Panc1 (cell line): ENCODE measurements around the gene KCNE4. TPM values are rescaled to one million over a fixed set of nuclear protein-coding genes. Genes with fewer than 3 reads are reported as not detected.

Experiments used
- ATAC-seq: fragments of 200-7000 bp; cut with Tn5 transposase; 2 replicates; pipeline ENCODE4 v1.9.1; 2020; ENCODE audit warnings: mild to moderate bottlenecking, moderate library complexity
- BruUV-seq: library from RNA; stranded (reverse); fragments of 400-500 nt; replicated peaks from 2 replicates; lab custom pipeline; 2021; lab: Mats Ljungman, UMichigan
- CTCF ChIA-PET: fragments of 300-600 bp; sonication (Branson Sonifier 250); formaldehyde crosslinking; loops from one replicate; lab custom pipeline; 2022; ENCODE audit warnings: antibody characterized with exemption; lab: Charles Lee
- POLR2A ChIA-PET: fragments of 300-600 bp; sonication (Branson Sonifier 250); formaldehyde crosslinking; loops from one replicate; lab custom pipeline; 2022; ENCODE audit warnings: antibody characterized with exemption; lab: Charles Lee
- DNase-seq: peaks from one replicate; pipeline ENCODE4 v3.0.0-alpha.2; 2010; ENCODE audit warnings: low read depth, low spot score
- H3K27ac ChIP-seq: 2 replicates; pipeline ENCODE4 v1.5.1; 2011; ENCODE audit warnings: mild to moderate bottlenecking, low read length, inconsistent platforms
- H3K27me3 ChIP-seq: fragments of 200-500 bp; sonication (Bioruptor generic); 2 replicates; pipeline ENCODE4 v1.6.0; 2014; ENCODE audit warnings: low read length, inconsistent platforms; ENCODE audit not compliant: control insufficient read depth, insufficient read depth
- H3K36me3 ChIP-seq: fragments of 200-500 bp; sonication (Bioruptor generic); 2 replicates; pipeline ENCODE4 v1.5.1; 2014; ENCODE audit warnings: inconsistent platforms, mild to moderate bottlenecking, low read length, moderate library complexity; ENCODE audit not compliant: control insufficient read depth, insufficient read depth
- H3K4me1 ChIP-seq: 2 replicates; pipeline ENCODE4 v1.5.1; 2011; ENCODE audit warnings: inconsistent platforms, mild to moderate bottlenecking, low read length, moderate library complexity; ENCODE audit not compliant: control insufficient read depth, insufficient read depth
- H3K4me3 ChIP-seq, 2 experiments: 2 replicates each; pipeline ENCODE4 v1.5.1; 2011 to 2012; ENCODE audit warnings: low read depth in 2 of 2, low read length in 2 of 2, mild to moderate bottlenecking in 2 of 2, inconsistent platforms in 1 of 2, moderate library complexity in 1 of 2
- H3K9me3 ChIP-seq: fragments of 200-500 bp; sonication (Bioruptor generic); 2 replicates; pipeline ENCODE4 v1.5.1; 2014; ENCODE audit warnings: low read depth, mild to moderate bottlenecking, inconsistent platforms, low read length, moderate library complexity; ENCODE audit not compliant: control insufficient read depth, insufficient read depth
- POLR2AphosphoS5 ChIP-seq: IDR thresholded peaks from 2 replicates; pipeline ENCODE4 v1.6.1; 2012; ENCODE audit warnings: mild to moderate bottlenecking, low read depth, low read length, moderate library complexity
- SIN3A ChIP-seq: IDR thresholded peaks from 2 replicates; pipeline ENCODE4 v1.6.1; 2012; ENCODE audit warnings: low read depth, mild to moderate bottlenecking, low read length, moderate library complexity, borderline replicate concordance; ENCODE audit not compliant: insufficient read depth
- TCF7L2 ChIP-seq: IDR thresholded peaks from 2 replicates; pipeline ENCODE4 v1.6.1; 2011; ENCODE audit warnings: mild to moderate bottlenecking, low read depth, low read length, inconsistent platforms
- in situ Hi-C: cut with HindIII; loops from 2 replicates; pipeline ENCODE4 v1.10.0; 2016; ENCODE audit warnings: low sequenced_read_pairs, low pct_unique_long_range_greater_than_20kb
- intact Hi-C: fragments of 100-400 bp; cut with micrococcal nuclease; formaldehyde crosslinking; loops from one replicate; pipeline ENCODE4 v1.10.0; 2022; ENCODE audit not compliant: unreplicated experiment
- total RNA-seq: library from RNA; stranded (reverse); gene quantifications from one replicate; pipeline ENCODE4 v1.2.1, GENCODE V29; 2021; ENCODE audit not compliant: unreplicated experiment
- TF ChIP-seq, protein P1 (sequence below): fragments of 450-650 bp; IDR thresholded peaks from 2 replicates; pipeline ENCODE4 v1.5.1; 2017; ENCODE audit warnings: mild to moderate bottlenecking
- TF ChIP-seq, protein P2 (sequence below), 2 experiments: IDR thresholded peaks; 2 replicates each; pipeline ENCODE4 v1.6.1; 2011 to 2012; ENCODE audit warnings: low read depth in 2 of 2, control low read depth in 1 of 2, low read length in 1 of 2, mild to moderate bottlenecking in 1 of 2, moderate library complexity in 1 of 2; ENCODE audit not compliant: insufficient read depth in 1 of 2

Gene KCNE4
- total RNA-seq, 1 experiment from 2014 or later: 0.21 TPM

DNA sequence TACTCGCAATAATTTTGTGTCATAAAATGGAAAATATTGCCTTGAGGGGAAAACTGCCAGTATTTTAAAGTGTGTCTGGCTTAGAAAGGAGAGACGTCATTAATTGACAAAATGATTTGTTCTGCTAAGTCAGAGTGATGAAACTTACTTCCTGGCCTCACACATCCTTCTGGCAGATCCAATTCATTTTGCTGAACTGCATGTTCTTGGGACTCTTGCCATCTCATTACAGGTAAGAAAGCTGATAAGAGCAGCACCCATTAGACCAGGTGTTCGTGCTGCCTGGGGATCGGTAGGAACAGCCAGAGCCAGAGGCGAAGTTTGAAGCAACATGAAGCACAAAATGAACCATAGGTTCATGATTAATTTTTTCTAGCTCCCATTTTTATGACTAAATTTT lies 38.0 kb downstream of the KCNE4 start:
- no peaks in the 10 kb centered on the region for H3K9me3 ChIP-seq
- H3K4me1 ChIP-seq: no peaks in the 10 kb centered on the region
- ChIA-PET POLR2A (no interaction called here), CTCF (no interaction called here)
- ATAC-seq (no peak), DNase-seq (no peak)
- no peak overlapping the region for H3K27ac ChIP-seq
- TF ChIP-seq POLR2AphosphoS5: no peak
- TF ChIP-seq TCF7L2: no peak
- TF ChIP-seq SIN3A: no peak
- TF ChIP-seq, protein P1, sequence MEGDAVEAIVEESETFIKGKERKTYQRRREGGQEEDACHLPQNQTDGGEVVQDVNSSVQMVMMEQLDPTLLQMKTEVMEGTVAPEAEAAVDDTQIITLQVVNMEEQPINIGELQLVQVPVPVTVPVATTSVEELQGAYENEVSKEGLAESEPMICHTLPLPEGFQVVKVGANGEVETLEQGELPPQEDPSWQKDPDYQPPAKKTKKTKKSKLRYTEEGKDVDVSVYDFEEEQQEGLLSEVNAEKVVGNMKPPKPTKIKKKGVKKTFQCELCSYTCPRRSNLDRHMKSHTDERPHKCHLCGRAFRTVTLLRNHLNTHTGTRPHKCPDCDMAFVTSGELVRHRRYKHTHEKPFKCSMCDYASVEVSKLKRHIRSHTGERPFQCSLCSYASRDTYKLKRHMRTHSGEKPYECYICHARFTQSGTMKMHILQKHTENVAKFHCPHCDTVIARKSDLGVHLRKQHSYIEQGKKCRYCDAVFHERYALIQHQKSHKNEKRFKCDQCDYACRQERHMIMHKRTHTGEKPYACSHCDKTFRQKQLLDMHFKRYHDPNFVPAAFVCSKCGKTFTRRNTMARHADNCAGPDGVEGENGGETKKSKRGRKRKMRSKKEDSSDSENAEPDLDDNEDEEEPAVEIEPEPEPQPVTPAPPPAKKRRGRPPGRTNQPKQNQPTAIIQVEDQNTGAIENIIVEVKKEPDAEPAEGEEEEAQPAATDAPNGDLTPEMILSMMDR: no peak
- TF ChIP-seq, protein P2, sequence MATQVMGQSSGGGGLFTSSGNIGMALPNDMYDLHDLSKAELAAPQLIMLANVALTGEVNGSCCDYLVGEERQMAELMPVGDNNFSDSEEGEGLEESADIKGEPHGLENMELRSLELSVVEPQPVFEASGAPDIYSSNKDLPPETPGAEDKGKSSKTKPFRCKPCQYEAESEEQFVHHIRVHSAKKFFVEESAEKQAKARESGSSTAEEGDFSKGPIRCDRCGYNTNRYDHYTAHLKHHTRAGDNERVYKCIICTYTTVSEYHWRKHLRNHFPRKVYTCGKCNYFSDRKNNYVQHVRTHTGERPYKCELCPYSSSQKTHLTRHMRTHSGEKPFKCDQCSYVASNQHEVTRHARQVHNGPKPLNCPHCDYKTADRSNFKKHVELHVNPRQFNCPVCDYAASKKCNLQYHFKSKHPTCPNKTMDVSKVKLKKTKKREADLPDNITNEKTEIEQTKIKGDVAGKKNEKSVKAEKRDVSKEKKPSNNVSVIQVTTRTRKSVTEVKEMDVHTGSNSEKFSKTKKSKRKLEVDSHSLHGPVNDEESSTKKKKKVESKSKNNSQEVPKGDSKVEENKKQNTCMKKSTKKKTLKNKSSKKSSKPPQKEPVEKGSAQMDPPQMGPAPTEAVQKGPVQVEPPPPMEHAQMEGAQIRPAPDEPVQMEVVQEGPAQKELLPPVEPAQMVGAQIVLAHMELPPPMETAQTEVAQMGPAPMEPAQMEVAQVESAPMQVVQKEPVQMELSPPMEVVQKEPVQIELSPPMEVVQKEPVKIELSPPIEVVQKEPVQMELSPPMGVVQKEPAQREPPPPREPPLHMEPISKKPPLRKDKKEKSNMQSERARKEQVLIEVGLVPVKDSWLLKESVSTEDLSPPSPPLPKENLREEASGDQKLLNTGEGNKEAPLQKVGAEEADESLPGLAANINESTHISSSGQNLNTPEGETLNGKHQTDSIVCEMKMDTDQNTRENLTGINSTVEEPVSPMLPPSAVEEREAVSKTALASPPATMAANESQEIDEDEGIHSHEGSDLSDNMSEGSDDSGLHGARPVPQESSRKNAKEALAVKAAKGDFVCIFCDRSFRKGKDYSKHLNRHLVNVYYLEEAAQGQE (IDR thresholded peaks at IDR 0.05; ENCODE audit: insufficient read depth in 1 of 2, low read depth in 2 of 2, low read length in 1 of 2): no peak
- in situ Hi-C loops (no loop called here), intact Hi-C loops (no loop called here)
- no peaks in the 10 kb centered on the region for H3K36me3 ChIP-seq
- no peaks in the 10 kb centered on the region for H3K27me3 ChIP-seq
- no TSS peak for BruUV-seq
- H3K4me3 ChIP-seq: no peak overlapping the region

DNA sequence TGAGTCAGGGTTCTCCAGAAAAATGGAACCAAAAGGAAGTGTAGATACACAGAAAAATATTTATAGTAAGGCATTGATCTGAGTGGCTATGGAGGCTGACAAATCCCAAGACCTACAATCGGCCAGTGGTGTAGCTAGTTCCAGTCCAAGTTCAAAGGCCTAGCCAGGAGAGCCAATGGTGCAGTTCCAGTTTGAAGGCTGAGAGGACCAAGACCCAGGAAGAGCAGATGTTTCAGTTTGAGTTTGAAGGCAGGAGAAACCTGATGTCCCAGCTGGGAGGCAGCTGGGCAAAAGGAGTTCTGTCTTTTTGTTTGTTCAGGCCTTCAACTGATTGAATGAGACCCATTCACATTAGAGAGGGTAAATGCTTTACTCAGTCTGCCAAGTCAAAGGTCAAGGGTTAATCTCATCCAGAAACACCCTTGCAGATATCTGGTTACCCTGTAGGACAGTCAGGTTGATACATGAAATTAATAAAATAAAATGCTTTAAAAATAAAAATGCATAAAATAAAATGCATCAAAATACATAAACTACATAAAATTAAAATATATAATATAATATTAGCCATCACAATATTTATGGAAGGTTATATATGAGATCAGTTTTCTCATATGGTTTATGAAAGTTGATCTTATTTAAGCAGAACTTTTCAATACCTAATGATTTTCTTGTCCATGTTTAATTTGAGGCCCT lies 38.7 kb downstream of the KCNE4 start:
- ChIA-PET CTCF (no interaction called here), POLR2A (no interaction called here)
- intact Hi-C loops (no loop called here), in situ Hi-C loops (no loop called here)
- Histone ChIP-seq H3K27me3 (no peaks in the 10 kb centered on the region), H3K36me3 (no peaks in the 10 kb centered on the region), H3K27ac (no peak overlapping the region), H3K4me3 (no peak overlapping the region), H3K4me1 (no peaks in the 10 kb centered on the region), H3K9me3 (no peaks in the 10 kb centered on the region)
- no peak for DNase-seq
- TF ChIP-seq TCF7L2: no peak
- TF ChIP-seq POLR2AphosphoS5: no peak
- no peak for TF ChIP-seq SIN3A
- TF ChIP-seq, protein P1: no peak
- TF ChIP-seq, protein P2 (IDR thresholded peaks at IDR 0.05; ENCODE audit: insufficient read depth in 1 of 2, low read depth in 2 of 2, low read length in 1 of 2): no peak
- no peak for ATAC-seq
- BruUV-seq: no TSS peak
